Adrenal gland (tissue), 12 donors: Measurements from ENCODE around the gene RBM17. TPM values are rescaled to one million over a fixed set of nuclear protein-coding genes. Genes with fewer than 3 reads are reported as not detected.

ENCODE experiments used
- DNase-seq, 7 donors: peaks; one replicate each; pipeline ENCODE4 v3.0.0-alpha.2; 2019 to 2020
- H3K27ac ChIP-seq, 5 donors: fragments of 200-600 bp; sonication (generic) in 4 of 5; 1 replicate in 3 of 5; 2 replicates in 2 of 5; pipeline versions ENCODE4 v1.5.1 to v1.8.0; 2016 to 2020; ENCODE audit warnings: mild to moderate bottlenecking in 1 of 5
- H3K27me3 ChIP-seq: fragments of 200-600 bp; 2 replicates; pipeline ENCODE4 v1.8.0; 2021
- H3K36me3 ChIP-seq, 2 donors: fragments of 200-600 bp; replicated peaks in 1 of 2; 1 replicate in 1 of 2; 2 replicates in 1 of 2; pipeline versions ENCODE4 v1.5.1 to v1.8.0; 2018 to 2022
- H3K4me1 ChIP-seq, 2 donors: fragments of 200-600 bp; replicated peaks in 1 of 2; 1 replicate in 1 of 2; 2 replicates in 1 of 2; pipeline versions ENCODE4 v1.5.1 to v1.8.0; 2018 to 2021
- H3K4me3 ChIP-seq, 4 donors: fragments of 200-600 bp; sonication (generic) in 3 of 4; one replicate each; pipeline ENCODE4 v1.5.1; 2016 to 2018
- H3K9me3 ChIP-seq, 3 donors: fragments of 200-600 bp; sonication (generic) in 1 of 3; replicated peaks in 1 of 3; 1 replicate in 2 of 3; 2 replicates in 1 of 3; pipeline versions ENCODE4 v1.5.1 to v1.8.0; 2016 to 2021
- CTCF ChIP-seq, 6 experiments: fragments of 450-650 bp in 4 of 6; fragments of 200-600 bp in 2 of 6; sonication (generic) in 1 of 6; IDR thresholded peaks; 1 replicate in 5 of 6; 2 replicates in 1 of 6; pipeline versions ENCODE4 v1.5.1 to v1.8.0; 2016 to 2021; ENCODE audit warnings: antibody characterized with exemption in 6 of 6, mild to moderate bottlenecking in 2 of 6, moderate library complexity in 1 of 6
- POLR2A ChIP-seq, 2 donors: fragments of 450-650 bp; IDR thresholded peaks; one replicate each; pipeline ENCODE4 v1.6.1; 2017; ENCODE audit warnings: antibody characterized with exemption in 2 of 2, mild to moderate bottlenecking in 2 of 2, moderate library complexity in 1 of 2
- WGBS, 4 donors: extraction: QIAGEN DNeasy Blood & Tissue Kit in 2 of 4; methylation state at CpG; one replicate each; pipeline versions ENCODE4 v1.1.5 to v1.1.7; 2013 to 2017; 5-methylcytosine and 5-hydroxymethylcytosine counted together
- intact Hi-C, 2 donors: fragments of 100-400 bp; cut with DNase I; formaldehyde crosslinking; loops; one replicate each; pipeline versions ENCODE4 v1.14.1 to v1.15.0; 2022 to 2023
- polyA plus RNA-seq, 3 donors: library from polyadenylated mRNA; stranded (reverse); fragments of 200-250 nt in 2 of 3; fragments of 350-450 nt in 1 of 3; fragmentation: Illumina TruSeq in 1 of 3; extraction: RNeasy Lipid Tissue Mini Kit (QIAGEN cat#74804) in 1 of 3; gene quantifications; one replicate each; pipeline ENCODE4 v1.2.3, GENCODE V29; 2013 to 2014
- total RNA-seq, 9 donors: library from RNA; depleted of rRNA in 4 of 9; stranded (reverse); fragments of >200 nt in 4 of 9; fragments of 120-200 nt in 1 of 9; fragmentation: NEBNext Ultra II Directional in 1 of 9; extraction: Animal tissue kit (Norgen Biotek cat#: 25700) in 1 of 9; gene quantifications; one replicate each; pipeline versions ENCODE4 v1.1.0 to v1.2.4, GENCODE V29; 2013 to 2023
- donor health status: healthy with polysubstance abuse.
- donor health status: Bipolar disorder and iron deficiency.
- donor health status: DM: yes; HTN: yes; CAD: no.
- donor health status: DM: no; HTN: no; CAD: no.
- donor health status: DM: no; HTN: no; CAD: no.
- donor health status: DM: yes; HTN: yes; CAD: no.

Gene RBM17
- total and polyA plus RNA-seq, 12 donors = 31.9 to 123 (median 66.0) TPM

GRCh38 chr10:6135039-6135438 is 46.2 kb downstream of the RBM17 start:
- no peaks in the 10 kb centered on the region for H3K4me1 ChIP-seq
- intact Hi-C loops = no loop called here
- 63 to 78% (median 75%) methylated on average over 6 of the region's 6 CpGs for WGBS, 4 donors
- no peak for DNase-seq
- TF ChIP-seq CTCF (IDR thresholded peaks at IDR 0.05) (no peak), POLR2A (IDR thresholded peaks at IDR 0.05) (no peak)
- no peak overlapping the region for H3K4me3 ChIP-seq
- no peaks in the 10 kb centered on the region for H3K36me3 ChIP-seq
- H3K27me3 ChIP-seq = no peaks in the 10 kb centered on the region
- H3K9me3 ChIP-seq = no peaks in the 10 kb centered on the region
- H3K27ac ChIP-seq = no peak overlapping the region

GRCh38 chr10:6135589-6136168 is 46.8 kb downstream of the RBM17 start:
- no peak for TF ChIP-seq CTCF (IDR thresholded peaks at IDR 0.05)
- no peak for TF ChIP-seq POLR2A (IDR thresholded peaks at IDR 0.05)
- 84 to 92% (median 89%) methylated on average over 8 of the region's 8 CpGs for WGBS, 4 donors

GRCh38 chr10:6136215-6137201 is 47.7 kb downstream of the RBM17 start:
- H3K9me3 ChIP-seq = no peaks in the 10 kb centered on the region
- intact Hi-C loops = no loop called here
- TF ChIP-seq CTCF (IDR thresholded peaks at IDR 0.05) (no peak), POLR2A (IDR thresholded peaks at IDR 0.05) (no peak)
- 59 to 75% (median 67%) methylated on average over 15 to 20 of the region's 20 CpGs for WGBS, 4 donors
- H3K27ac ChIP-seq = no peak overlapping the region
- H3K36me3 ChIP-seq = no peaks in the 10 kb centered on the region
- H3K4me1 ChIP-seq = no peaks in the 10 kb centered on the region
- DNase-seq = no peak
- H3K27me3 ChIP-seq = no peaks in the 10 kb centered on the region
- H3K4me3 ChIP-seq = no peak overlapping the region

More at GRCh38 chr10:6135589-6136168, 46.8 kb downstream of the RBM17 start:
- Histone ChIP-seq H3K4me3 (no peak overlapping the region), H3K4me1 (no peaks in the 10 kb centered on the region), H3K9me3 (no peaks in the 10 kb centered on the region), H3K27me3 (no peaks in the 10 kb centered on the region), H3K36me3 (no peaks in the 10 kb centered on the region), H3K27ac (no peak overlapping the region)
- intact Hi-C loops = no loop called here
- DNase-seq = no peak

- Histone ChIP-seq H3K4me3 (no peak overlapping the region), H3K36me3 (no peaks in the 10 kb centered on the region), H3K9me3 (no peaks in the 10 kb centered on the region), H3K27ac (no peak overlapping the region), H3K27me3 (no peaks in the 10 kb centered on the region), H3K4me1 (no peaks in the 10 kb centered on the region)
- intact Hi-C loops = no loop called here
- TF ChIP-seq CTCF (IDR thresholded peaks at IDR 0.05) (no peak), POLR2A (IDR thresholded peaks at IDR 0.05) (no peak)
- DNase-seq = no peak
- 90 to 93% (median 92%) methylated on average over 11 of the region's 11 CpGs for WGBS, 4 donors
These were observed 49.6 kb downstream of the RBM17 start for GRCh38 chr10:6138456-6138855.
